Subcutaneous adipose tissue (tissue), 4 donors: ENCODE measurements around the gene GSTO1. TPM values are rescaled to one million over a fixed set of nuclear protein-coding genes. Genes with fewer than 3 reads are reported as not detected.

Source experiments
- CTCF ChIP-seq: fragments of 450-650 bp; IDR thresholded peaks from one replicate; pipeline ENCODE4 v1.5.1; 2016; ENCODE audit warnings: low read depth, mild to moderate bottlenecking, control low read depth, antibody characterized with exemption, moderate library complexity
- total RNA-seq, 4 donors: library from RNA; depleted of rRNA; stranded (reverse); fragments of >200 nt; gene quantifications; one replicate each; pipeline ENCODE4 v1.1.0, GENCODE V29; 2016

Gene GSTO1
- total RNA-seq, 4 donors from 2014 or later: 48.8 to 203 (median 88.0) TPM

- no peak for TF ChIP-seq CTCF
These were observed 39.2 kb downstream of the GSTO1 start for GRCh38 chr10:104293781-104294321.

- TF ChIP-seq CTCF: no peak
These were observed 42.2 kb downstream of the GSTO1 start for GRCh38 chr10:104296687-104297436.

GRCh38 chr10:104297697-104298660, 43.3 kb downstream of the GSTO1 start:
- TF ChIP-seq CTCF: no peak

GRCh38 chr10:104299031-104299904, 44.6 kb downstream of the GSTO1 start:
- TF ChIP-seq CTCF: no peak

GRCh38 chr10:104300002-104300735, 45.5 kb downstream of the GSTO1 start:
- TF ChIP-seq CTCF: no peak

- TF ChIP-seq CTCF: no peak
These were observed 46.1 kb downstream of the GSTO1 start for GRCh38 chr10:104300736-104301292.
